Motor neuron (in vitro differentiated cells): ENCODE measurements around the gene RBM43. TPM values are rescaled to one million over a fixed set of nuclear protein-coding genes. Genes with fewer than 3 reads are reported as not detected.

ENCODE experiments used
- ATAC-seq, 8 experiments: fragments of 200-7000 bp; cut with Tn5 transposase; replicated peaks in 6 of 8; 2 replicates each; pipeline ENCODE4 v1.8.0; 2021; ENCODE audit warnings: mild to moderate bottlenecking in 8 of 8, moderate library complexity in 8 of 8
- H3K27ac ChIP-seq, 2 donors: fragments of 250-450 bp; sonication (Bioruptor Pico); 2 replicates each; pipeline ENCODE4 v1.9.0; 2021; ENCODE audit warnings: antibody characterized with exemption in 2 of 2, mild to moderate bottlenecking in 2 of 2, moderate library complexity in 1 of 2
- H3K4me1 ChIP-seq, 2 donors: fragments of 250-450 bp; sonication (Bioruptor Pico); replicated peaks in 1 of 2; 2 replicates each; pipeline ENCODE4 v1.6.1; 2021; ENCODE audit warnings: antibody characterized with exemption in 2 of 2, mild to moderate bottlenecking in 2 of 2, moderate library complexity in 1 of 2
- H3K4me3 ChIP-seq, 5 donors: fragments of 250-450 bp; sonication (Bioruptor Pico); 2 replicates each; pipeline ENCODE4 v1.9.0; 2021; ENCODE audit warnings: antibody characterized with exemption in 5 of 5, mild to moderate bottlenecking in 5 of 5, moderate library complexity in 4 of 5
- WGBS, 10 experiments: fragments of 450-650 bp; shearing (Covaris generic); methylation state at CpG; one replicate each; pipeline ENCODE4 v1.0.0; 2022; 5-methylcytosine and 5-hydroxymethylcytosine counted together
- in situ Hi-C, 9 experiments: fragments of 400-800 bp; cut with MboI; loops; one replicate each; pipeline ENCODE4 v1.15.0; 2021; ENCODE audit warnings: low sequenced_read_pairs in 9 of 9, low pct_unique_long_range_greater_than_20kb in 2 of 9; ENCODE audit not compliant: unreplicated experiment in 9 of 9
- total RNA-seq, 8 experiments: library from RNA; unstranded; fragments of 300-600 nt; gene quantifications; 2 replicates each; pipeline versions ENCODE4 v1.2.3 to v1.2.4, GENCODE V29; 2022

Gene RBM43
- total RNA-seq, 8 experiments from 2014 or later = 0.22 to 10.6 (median 2.2) TPM

GRCh38 chr2:151204756-151205155, 56.9 kb downstream of the RBM43 start:
- ATAC-seq = peak in 5 of 8 experiments; percentile 93 to 100 (median 98)
- in situ Hi-C loops = no loop called here
- peak overlapping the region in 1 of 2 donors; percentile 34 for H3K27ac ChIP-seq
- WGBS, 10 experiments = 0 to 100% (median 14%) methylated on average over 1 to 3 of the region's 3 CpGs; no CpG with 5 or more reads in 1 of the 10 experiments
- peaks cover 15 to 37% of the 10 kb centered on the region in 2 donors for H3K4me1 ChIP-seq
- no peak overlapping the region for H3K4me3 ChIP-seq

- WGBS, 10 experiments = 0 to 80% (median 42%) methylated on average over 1 to 2 of the region's 2 CpGs
- Histone ChIP-seq H3K4me1 (peaks cover 12 to 28% of the 10 kb centered on the region in 2 donors), H3K27ac (no peak overlapping the region), H3K4me3 (no peak overlapping the region)
- in situ Hi-C loops = no loop called here
- no peak for ATAC-seq
These were observed 60.8 kb downstream of the RBM43 start for GRCh38 chr2:151200844-151201243.

GRCh38 chr2:151200277-151200676, 61.4 kb downstream of the RBM43 start:
- no peak for ATAC-seq
- 70 to 100% (median 88%) methylated on average over 1 to 5 of the region's 5 CpGs; no CpG with 5 or more reads in 1 of the 10 experiments for WGBS, 10 experiments
- Histone ChIP-seq H3K4me3 (no peak overlapping the region), H3K27ac (no peak overlapping the region), H3K4me1 (peaks cover 12 to 24% of the 10 kb centered on the region in 2 donors)
- in situ Hi-C loops = no loop called here

DNA sequence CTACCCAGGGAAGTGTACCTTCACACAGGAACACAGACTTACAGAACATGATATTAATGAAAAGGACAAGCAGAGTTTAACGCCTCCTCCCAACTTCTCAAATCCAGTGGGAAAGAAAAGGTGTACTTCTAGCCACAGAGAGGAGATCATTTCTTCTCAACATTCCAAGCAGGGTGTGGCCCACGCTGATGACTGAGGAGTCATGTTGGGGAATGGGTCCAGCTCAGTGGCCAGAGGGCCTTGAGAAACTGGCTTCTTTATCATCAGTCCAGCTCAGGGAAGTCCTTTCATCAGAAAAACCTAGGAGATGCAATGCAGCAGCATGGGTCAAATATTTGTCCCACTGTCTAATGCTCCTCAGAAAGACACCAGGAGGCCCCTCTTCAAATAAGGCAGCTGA, 63.0 kb downstream of the RBM43 start:
- Histone ChIP-seq H3K27ac (no peak overlapping the region), H3K4me3 (no peak overlapping the region), H3K4me1 (peaks cover 6 to 12% of the 10 kb centered on the region in 2 donors)
- 0 to 95% (median 80%) methylated on average over 1 to 2 of the region's 2 CpGs; no CpG with 5 or more reads in 5 of the 10 experiments for WGBS, 10 experiments
- peak in 2 of 8 experiments; percentile 51 to 74 for ATAC-seq
- in situ Hi-C loops = no loop called here

Other genes starting within 250 kb of the RBM43 start
- 10 to 100 TPM in 2 of 8 experiments, 1 to 10 TPM in 2, under 1 TPM in 3, not detected in 1; 0.11 to 23.1 (median 7.6) TPM for gene NMI, start 27.8 kb upstream of the RBM43 start, total RNA-seq
- gene TNFAIP6, start 95.7 kb upstream of the RBM43 start, total RNA-seq = 10 to 100 TPM in 3 of 8 experiments, 1 to 10 TPM in 1, not detected in 4; 7.0 to 56.3 (median 31.3) TPM
- gene RIF1, start 148.0 kb upstream of the RBM43 start, total RNA-seq = 10 to 100 TPM; 19.7 to 65.3 (median 29.2) TPM